Hindlimb muscle (tissue), 1 donor: Measurements from ENCODE around the gene RPS27. TPM values are rescaled to one million over a fixed set of nuclear protein-coding genes. Genes with fewer than 3 reads are reported as not detected.
"Not testable (repeated sequence)": the region's sequence is repeated elsewhere in the genome, so short reads cannot be mapped to it uniquely, and the experiment has no call there.

Experiments
- DNase-seq: peaks from one replicate; pipeline ENCODE4 v3.0.0-alpha.2; 2013
- polyA plus RNA-seq: library from polyadenylated mRNA; unstranded; fragments of 120-200 nt; gene quantifications from one replicate; pipeline ENCODE4 v1.2.1, GENCODE V29; 2013; ENCODE audit not compliant: insufficient read length

Gene RPS27
- polyA plus RNA-seq, 1 donor: 3,171 TPM

GRCh38 chr1:153961421-153961820 lies 29.1 kb upstream of the RPS27 start:
- no peak for DNase-seq

GRCh38 chr1:153962088-153963029 lies 28.2 kb upstream of the RPS27 start:
- no peak for DNase-seq

GRCh38 chr1:153963030-153963849 lies 27.3 kb upstream of the RPS27 start, which contains the start of gene SLC39A1:
SLC39A1 (minus strand) TSS chr1:153963537; CDS start chr1:153962715, 822 bp downstream.
- peak; percentile 97 for DNase-seq

- peak; percentile 48 for DNase-seq
Measured at GRCh38 chr1:153963850-153964331, 26.7 kb upstream of the RPS27 start.

- peak; percentile 96 for DNase-seq
Measured at GRCh38 chr1:153967107-153967999, 23.2 kb upstream of the RPS27 start, which contains the start of gene CREB3L4. CREB3L4 (plus strand) TSS chr1:153967902; CDS start chr1:153968526, 624 bp downstream.

GRCh38 chr1:153968000-153968363 lies 22.6 kb upstream of the RPS27 start:
- DNase-seq: no peak

GRCh38 chr1:153968408-153968807 lies 22.2 kb upstream of the RPS27 start:
- DNase-seq: no peak

GRCh38 chr1:153968972-153969371 lies 21.6 kb upstream of the RPS27 start:
- DNase-seq: no peak

- DNase-seq: no peak
Measured at GRCh38 chr1:153970346-153970745, 20.2 kb upstream of the RPS27 start.

- DNase-seq: no peak
Measured at GRCh38 chr1:153973071-153973470, 17.5 kb upstream of the RPS27 start.

- DNase-seq: no peak
Measured at GRCh38 chr1:153973525-153973924, 17.0 kb upstream of the RPS27 start.

GRCh38 chr1:153976819-153977249 lies 13.7 kb upstream of the RPS27 start:
- no peak for DNase-seq

- DNase-seq: peak; percentile 89
Measured at GRCh38 chr1:153977250-153978240, 13.0 kb upstream of the RPS27 start, which contains the start of gene JTB. JTB (minus strand) TSS chr1:153977674; CDS start chr1:153977252, 422 bp downstream.

GRCh38 chr1:153978274-153978909 lies 12.2 kb upstream of the RPS27 start:
- no peak for DNase-seq

- DNase-seq: not testable (repeated sequence)
Measured at GRCh38 chr1:153979091-153979490, 11.5 kb upstream of the RPS27 start.

GRCh38 chr1:153981735-153982134 lies 8.8 kb upstream of the RPS27 start:
- not testable (repeated sequence) for DNase-seq

GRCh38 chr1:153984123-153984894 lies 6.3 kb upstream of the RPS27 start:
- DNase-seq: no peak

- DNase-seq: peak; percentile 54
Measured at GRCh38 chr1:153985341-153985912, 5.1 kb upstream of the RPS27 start.
